Measurements from ENCODE around the gene BDKRB1. TPM values are rescaled to one million over a fixed set of nuclear protein-coding genes. Genes with fewer than 3 reads are reported as not detected.
A peak's percentile ranks its signal among the peaks of the same experiment; 100 is the strongest.

Gene BDKRB1
- total RNA-seq, 4 donors from 2014 or later = 2.2 to 3.4 (median 2.8) TPM

DNA sequence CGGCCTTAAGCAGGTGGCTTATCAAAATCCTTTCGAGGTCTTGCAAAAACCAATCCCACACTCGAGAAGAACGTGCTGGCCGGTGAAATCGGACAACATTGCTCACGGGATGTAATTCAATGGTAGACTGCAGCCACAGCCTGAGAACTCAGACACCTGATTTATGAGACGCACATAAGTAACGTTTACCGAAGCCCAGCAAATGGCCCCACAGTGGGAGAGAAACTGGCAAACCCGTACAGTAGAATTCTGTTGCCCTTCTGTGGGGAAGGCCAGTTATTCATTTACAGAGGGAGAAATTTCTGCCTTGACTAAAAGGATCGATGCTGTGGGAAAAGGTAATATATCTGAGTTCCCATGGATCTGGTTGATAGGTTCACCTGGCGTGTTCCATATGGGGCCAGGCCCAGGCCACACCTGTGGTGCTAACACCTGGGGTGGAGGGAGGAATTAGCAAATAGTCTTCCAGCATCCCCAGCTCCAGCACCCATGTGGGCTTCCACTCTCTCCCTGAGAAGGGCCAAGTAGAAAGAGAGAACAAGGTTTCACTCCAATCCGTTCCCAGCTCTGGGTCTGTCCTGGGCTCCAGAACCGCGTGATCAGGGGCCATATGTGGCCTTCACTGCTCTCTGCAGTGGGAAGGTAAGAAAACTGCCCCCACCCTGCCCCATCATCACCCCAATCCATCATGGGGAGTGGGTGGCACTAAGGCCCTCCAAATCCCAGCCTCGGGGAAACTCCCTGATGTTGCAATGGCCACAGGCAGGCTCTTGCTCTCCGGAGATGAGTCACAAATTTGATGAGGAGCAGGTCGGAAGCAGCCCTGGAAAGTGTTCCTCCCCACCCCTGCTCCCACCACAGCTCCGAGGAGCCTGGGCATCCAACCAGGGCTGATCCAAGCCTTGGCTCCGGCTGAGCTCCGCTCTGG is 12.7 kb downstream of the BDKRB1 start:
- Histone ChIP-seq H3K27ac (peak overlapping the region in 3 of 4 donors; percentile 25 to 61 (median 30)), H3K27me3 (no peaks in the 10 kb centered on the region), H3K4me1 (no peaks in the 10 kb centered on the region), H3K4me3 (no peak overlapping the region), H3K36me3 (no peaks in the 10 kb centered on the region), H3K9me3 (peaks cover 0 to 4% (median 0%) of the 10 kb centered on the region in 4 donors)
- peak in 2 of 3 donors; percentile 16 to 62 for DNase-seq
- no peak for TF ChIP-seq POLR2A (IDR thresholded peaks at IDR 0.05)
- TF ChIP-seq, protein P1, sequence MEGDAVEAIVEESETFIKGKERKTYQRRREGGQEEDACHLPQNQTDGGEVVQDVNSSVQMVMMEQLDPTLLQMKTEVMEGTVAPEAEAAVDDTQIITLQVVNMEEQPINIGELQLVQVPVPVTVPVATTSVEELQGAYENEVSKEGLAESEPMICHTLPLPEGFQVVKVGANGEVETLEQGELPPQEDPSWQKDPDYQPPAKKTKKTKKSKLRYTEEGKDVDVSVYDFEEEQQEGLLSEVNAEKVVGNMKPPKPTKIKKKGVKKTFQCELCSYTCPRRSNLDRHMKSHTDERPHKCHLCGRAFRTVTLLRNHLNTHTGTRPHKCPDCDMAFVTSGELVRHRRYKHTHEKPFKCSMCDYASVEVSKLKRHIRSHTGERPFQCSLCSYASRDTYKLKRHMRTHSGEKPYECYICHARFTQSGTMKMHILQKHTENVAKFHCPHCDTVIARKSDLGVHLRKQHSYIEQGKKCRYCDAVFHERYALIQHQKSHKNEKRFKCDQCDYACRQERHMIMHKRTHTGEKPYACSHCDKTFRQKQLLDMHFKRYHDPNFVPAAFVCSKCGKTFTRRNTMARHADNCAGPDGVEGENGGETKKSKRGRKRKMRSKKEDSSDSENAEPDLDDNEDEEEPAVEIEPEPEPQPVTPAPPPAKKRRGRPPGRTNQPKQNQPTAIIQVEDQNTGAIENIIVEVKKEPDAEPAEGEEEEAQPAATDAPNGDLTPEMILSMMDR (IDR thresholded peaks at IDR 0.05) = no peak

DNA sequence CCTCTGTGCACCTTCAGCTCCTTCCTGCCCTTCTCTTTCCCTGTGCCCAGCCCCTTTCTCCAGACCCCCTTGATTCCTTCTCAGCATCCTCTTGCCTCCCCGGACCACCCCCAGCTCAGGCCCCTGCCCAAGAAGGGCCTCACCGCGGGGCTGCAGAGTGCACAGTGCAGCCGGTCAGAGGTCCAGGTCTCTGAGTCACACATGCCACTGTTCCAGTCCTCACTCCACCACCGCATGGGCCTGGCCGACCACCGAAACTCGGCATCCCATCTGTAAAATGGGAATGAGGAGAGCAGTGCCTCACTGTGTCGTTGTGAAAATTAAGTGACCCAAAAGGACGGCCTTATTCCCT is 13.3 kb downstream of the BDKRB1 start:
- no peak for DNase-seq
- H3K27ac ChIP-seq = peak overlapping the region in 3 of 4 donors; percentile 25 to 61 (median 30)
- no peaks in the 10 kb centered on the region for H3K27me3 ChIP-seq
- no peak overlapping the region for H3K4me3 ChIP-seq
- TF ChIP-seq, protein P1 (IDR thresholded peaks at IDR 0.05) = no peak
- TF ChIP-seq POLR2A (IDR thresholded peaks at IDR 0.05) = no peak
- peaks cover 0 to 4% (median 0%) of the 10 kb centered on the region in 4 donors for H3K9me3 ChIP-seq
- no peaks in the 10 kb centered on the region for H3K4me1 ChIP-seq
- H3K36me3 ChIP-seq = no peaks in the 10 kb centered on the region

DNA sequence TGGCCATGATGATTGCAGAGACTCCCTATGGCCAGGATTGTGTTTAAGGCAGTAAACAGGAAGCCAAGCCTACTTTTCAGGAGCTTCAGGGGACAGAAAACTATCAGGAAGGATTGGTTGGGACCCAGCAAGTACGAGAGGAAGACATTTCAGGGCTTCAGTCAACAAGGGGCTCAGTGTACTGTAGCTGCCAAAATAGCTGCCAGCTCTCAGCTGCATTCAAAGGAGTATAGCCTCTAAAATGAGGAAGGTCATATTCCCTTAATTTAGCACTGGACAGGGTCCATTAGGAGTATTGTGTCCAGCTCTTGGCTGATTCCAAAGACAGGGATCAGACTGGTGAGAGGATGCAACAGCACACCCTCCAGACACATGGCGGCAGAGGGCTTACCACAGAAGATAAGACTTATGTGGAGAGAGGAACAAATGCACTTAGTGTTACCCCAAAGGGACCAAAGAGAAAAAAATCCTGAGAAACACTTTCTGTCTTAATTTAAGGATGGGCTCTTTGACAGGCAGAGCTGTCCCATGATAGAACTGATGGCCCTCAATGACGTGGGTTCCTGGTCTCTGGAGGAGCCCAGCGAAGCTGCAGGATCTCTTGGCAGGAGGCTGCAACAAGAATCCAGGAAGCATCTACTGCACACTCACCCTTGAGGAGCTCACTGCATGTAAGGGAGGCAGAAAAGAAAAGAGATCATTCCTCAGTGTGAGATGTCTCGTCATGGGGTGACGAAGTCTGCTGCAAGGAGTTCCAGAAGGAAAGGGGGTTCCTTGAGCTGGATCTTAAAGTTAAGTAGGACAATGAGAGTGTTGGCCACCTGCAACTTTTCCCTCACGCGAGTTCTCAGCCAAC is 14.8 kb downstream of the BDKRB1 start:
- H3K9me3 ChIP-seq = peaks cover 0 to 4% (median 0%) of the 10 kb centered on the region in 4 donors
- TF ChIP-seq POLR2A (IDR thresholded peaks at IDR 0.05) = no peak
- TF ChIP-seq, protein P1 (IDR thresholded peaks at IDR 0.05) = no peak
- H3K36me3 ChIP-seq = no peaks in the 10 kb centered on the region
- no peak overlapping the region for H3K27ac ChIP-seq
- H3K4me1 ChIP-seq = peaks cover 0 to 12% (median 0%) of the 10 kb centered on the region in 4 donors
- H3K27me3 ChIP-seq = no peaks in the 10 kb centered on the region
- H3K4me3 ChIP-seq = no peak overlapping the region
- DNase-seq = no peak

DNA sequence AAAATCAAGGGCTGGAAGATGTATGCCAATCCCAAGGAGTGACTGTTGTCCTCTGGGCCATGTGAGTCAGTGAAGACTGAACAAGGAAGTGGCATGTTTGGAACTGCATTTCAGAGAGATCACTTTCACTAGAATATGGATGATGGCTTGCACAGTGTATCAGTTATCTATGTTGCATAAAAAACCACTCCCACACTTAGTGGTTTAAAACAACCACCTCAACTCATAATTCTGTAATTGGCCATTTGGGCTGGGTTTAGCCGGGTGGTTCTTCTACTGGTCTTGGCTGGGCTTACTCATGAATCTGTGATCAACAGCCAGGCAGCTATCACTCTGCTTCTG is 15.4 kb downstream of the BDKRB1 start:
- H3K27me3 ChIP-seq = no peaks in the 10 kb centered on the region
- H3K4me1 ChIP-seq = peaks cover 0 to 16% (median 0%) of the 10 kb centered on the region in 4 donors
- TF ChIP-seq POLR2A (IDR thresholded peaks at IDR 0.05) = no peak
- TF ChIP-seq, protein P1 (IDR thresholded peaks at IDR 0.05) = no peak
- no peak overlapping the region for H3K4me3 ChIP-seq
- peaks cover 0 to 4% (median 0%) of the 10 kb centered on the region in 4 donors for H3K9me3 ChIP-seq
- H3K36me3 ChIP-seq = no peaks in the 10 kb centered on the region
- no peak overlapping the region for H3K27ac ChIP-seq
- DNase-seq = no peak

DNA sequence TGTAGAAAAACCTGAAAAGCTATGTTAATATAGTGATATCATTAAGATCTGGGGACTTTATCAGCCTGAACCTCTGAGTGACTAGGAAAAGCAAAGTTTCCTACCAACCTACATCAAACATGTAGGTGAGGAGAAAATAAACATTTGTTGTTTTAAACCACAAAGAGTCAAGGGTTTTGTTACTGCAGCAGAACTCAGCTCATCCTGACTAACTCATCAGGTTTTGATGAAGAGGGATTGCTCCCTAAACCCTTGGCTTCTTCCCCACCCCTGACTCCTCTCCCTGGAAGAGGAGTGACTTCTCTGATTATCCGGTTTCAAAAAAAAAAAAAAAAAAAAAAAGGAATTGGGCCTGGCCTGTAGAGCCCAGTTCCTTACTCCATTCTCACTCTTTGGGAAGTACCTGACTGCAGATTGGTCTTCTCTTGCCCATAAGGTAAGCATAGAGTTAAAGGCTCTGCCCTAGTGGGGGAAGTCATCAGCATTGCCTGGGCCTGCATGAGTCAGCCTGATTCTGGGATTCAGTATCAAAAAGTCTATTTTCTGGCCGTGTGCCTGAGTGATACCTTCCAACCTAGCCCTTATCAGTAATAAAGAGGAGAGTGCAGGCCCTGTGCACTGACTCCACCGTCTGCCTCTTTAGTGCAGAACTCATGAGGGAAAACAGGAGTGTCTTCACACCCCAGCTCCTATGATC is 16.9 kb downstream of the BDKRB1 start:
- TF ChIP-seq POLR2A (IDR thresholded peaks at IDR 0.05) = no peak
- TF ChIP-seq, protein P1 (IDR thresholded peaks at IDR 0.05) = no peak
- peaks cover 0 to 16% (median 0%) of the 10 kb centered on the region in 4 donors for H3K4me1 ChIP-seq
- DNase-seq = no peak

More for the DNA sequence above, 16.9 kb downstream of the BDKRB1 start:
- H3K9me3 ChIP-seq = peaks cover 0 to 10% (median 2%) of the 10 kb centered on the region in 4 donors
- no peak overlapping the region for H3K27ac ChIP-seq
- H3K36me3 ChIP-seq = no peaks in the 10 kb centered on the region
- no peaks in the 10 kb centered on the region for H3K27me3 ChIP-seq
- no peak overlapping the region for H3K4me3 ChIP-seq

Measured in Peyer's patch (tissue), 4 donors.